ENCODE data around the gene IRF2. TPM values are rescaled to one million over a fixed set of nuclear protein-coding genes. Genes with fewer than 3 reads are reported as not detected.

The IRF2 gene
- total and polyA plus RNA-seq, 2 of the 8 experiments (the other 6 are each of a cell fraction or from before 2014, with no cell fraction given): 13.8 to 17.0 TPM

GRCh38 chr4:184475498-184475897 is 1.1 kb upstream of the IRF2 start (continued):
- TF ChIP-seq, protein P1, sequence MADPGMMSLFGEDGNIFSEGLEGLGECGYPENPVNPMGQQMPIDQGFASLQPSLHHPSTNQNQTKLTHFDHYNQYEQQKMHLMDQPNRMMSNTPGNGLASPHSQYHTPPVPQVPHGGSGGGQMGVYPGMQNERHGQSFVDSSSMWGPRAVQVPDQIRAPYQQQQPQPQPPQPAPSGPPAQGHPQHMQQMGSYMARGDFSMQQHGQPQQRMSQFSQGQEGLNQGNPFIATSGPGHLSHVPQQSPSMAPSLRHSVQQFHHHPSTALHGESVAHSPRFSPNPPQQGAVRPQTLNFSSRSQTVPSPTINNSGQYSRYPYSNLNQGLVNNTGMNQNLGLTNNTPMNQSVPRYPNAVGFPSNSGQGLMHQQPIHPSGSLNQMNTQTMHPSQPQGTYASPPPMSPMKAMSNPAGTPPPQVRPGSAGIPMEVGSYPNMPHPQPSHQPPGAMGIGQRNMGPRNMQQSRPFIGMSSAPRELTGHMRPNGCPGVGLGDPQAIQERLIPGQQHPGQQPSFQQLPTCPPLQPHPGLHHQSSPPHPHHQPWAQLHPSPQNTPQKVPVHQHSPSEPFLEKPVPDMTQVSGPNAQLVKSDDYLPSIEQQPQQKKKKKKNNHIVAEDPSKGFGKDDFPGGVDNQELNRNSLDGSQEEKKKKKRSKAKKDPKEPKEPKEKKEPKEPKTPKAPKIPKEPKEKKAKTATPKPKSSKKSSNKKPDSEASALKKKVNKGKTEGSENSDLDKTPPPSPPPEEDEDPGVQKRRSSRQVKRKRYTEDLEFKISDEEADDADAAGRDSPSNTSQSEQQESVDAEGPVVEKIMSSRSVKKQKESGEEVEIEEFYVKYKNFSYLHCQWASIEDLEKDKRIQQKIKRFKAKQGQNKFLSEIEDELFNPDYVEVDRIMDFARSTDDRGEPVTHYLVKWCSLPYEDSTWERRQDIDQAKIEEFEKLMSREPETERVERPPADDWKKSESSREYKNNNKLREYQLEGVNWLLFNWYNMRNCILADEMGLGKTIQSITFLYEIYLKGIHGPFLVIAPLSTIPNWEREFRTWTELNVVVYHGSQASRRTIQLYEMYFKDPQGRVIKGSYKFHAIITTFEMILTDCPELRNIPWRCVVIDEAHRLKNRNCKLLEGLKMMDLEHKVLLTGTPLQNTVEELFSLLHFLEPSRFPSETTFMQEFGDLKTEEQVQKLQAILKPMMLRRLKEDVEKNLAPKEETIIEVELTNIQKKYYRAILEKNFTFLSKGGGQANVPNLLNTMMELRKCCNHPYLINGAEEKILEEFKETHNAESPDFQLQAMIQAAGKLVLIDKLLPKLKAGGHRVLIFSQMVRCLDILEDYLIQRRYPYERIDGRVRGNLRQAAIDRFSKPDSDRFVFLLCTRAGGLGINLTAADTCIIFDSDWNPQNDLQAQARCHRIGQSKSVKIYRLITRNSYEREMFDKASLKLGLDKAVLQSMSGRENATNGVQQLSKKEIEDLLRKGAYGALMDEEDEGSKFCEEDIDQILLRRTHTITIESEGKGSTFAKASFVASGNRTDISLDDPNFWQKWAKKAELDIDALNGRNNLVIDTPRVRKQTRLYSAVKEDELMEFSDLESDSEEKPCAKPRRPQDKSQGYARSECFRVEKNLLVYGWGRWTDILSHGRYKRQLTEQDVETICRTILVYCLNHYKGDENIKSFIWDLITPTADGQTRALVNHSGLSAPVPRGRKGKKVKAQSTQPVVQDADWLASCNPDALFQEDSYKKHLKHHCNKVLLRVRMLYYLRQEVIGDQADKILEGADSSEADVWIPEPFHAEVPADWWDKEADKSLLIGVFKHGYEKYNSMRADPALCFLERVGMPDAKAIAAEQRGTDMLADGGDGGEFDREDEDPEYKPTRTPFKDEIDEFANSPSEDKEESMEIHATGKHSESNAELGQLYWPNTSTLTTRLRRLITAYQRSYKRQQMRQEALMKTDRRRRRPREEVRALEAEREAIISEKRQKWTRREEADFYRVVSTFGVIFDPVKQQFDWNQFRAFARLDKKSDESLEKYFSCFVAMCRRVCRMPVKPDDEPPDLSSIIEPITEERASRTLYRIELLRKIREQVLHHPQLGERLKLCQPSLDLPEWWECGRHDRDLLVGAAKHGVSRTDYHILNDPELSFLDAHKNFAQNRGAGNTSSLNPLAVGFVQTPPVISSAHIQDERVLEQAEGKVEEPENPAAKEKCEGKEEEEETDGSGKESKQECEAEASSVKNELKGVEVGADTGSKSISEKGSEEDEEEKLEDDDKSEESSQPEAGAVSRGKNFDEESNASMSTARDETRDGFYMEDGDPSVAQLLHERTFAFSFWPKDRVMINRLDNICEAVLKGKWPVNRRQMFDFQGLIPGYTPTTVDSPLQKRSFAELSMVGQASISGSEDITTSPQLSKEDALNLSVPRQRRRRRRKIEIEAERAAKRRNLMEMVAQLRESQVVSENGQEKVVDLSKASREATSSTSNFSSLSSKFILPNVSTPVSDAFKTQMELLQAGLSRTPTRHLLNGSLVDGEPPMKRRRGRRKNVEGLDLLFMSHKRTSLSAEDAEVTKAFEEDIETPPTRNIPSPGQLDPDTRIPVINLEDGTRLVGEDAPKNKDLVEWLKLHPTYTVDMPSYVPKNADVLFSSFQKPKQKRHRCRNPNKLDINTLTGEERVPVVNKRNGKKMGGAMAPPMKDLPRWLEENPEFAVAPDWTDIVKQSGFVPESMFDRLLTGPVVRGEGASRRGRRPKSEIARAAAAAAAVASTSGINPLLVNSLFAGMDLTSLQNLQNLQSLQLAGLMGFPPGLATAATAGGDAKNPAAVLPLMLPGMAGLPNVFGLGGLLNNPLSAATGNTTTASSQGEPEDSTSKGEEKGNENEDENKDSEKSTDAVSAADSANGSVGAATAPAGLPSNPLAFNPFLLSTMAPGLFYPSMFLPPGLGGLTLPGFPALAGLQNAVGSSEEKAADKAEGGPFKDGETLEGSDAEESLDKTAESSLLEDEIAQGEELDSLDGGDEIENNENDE (IDR thresholded peaks at IDR 0.05; ENCODE audit: insufficient replicate concordance, low read length): no peak
- TF ChIP-seq CREB1 (IDR thresholded peaks at IDR 0.05): no peak
